Stimulated activated CD4-positive, alpha-beta T cell treated with anti-CD3 and anti-CD28 coated beads, Interleukin-15, amount 100 ng/mL, for 48 hours (primary cell): Measurements from ENCODE around the gene TCF12.

Source experiments
- DNase-seq, 2 donors: peaks; one replicate each; pipeline ENCODE4 v3.0.0-alpha.2; 2020; ENCODE audit warnings: low read depth in 2 of 2

TCF12 gene

GRCh38 chr15:57167821-57168395 lies 249.5 kb downstream of the TCF12 start:
- DNase-seq = no peak

DNA sequence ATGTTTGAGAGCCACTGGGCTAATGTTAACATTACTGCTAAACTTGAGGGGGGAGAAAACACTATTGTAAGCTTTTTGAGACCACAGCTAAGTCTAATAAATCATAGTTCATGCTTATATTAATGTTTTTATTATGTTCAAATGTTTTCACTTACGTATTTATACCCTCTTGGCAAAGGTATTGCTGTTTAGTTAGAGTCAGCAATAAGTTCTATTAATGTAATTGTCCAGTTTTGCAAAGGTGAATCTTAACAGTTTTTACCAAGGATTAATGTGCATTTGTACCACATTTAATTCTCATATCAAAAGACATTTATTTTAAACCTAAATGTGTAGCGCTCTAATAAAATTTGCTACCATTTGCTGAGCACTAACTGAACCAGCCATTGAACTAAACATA lies 251.2 kb downstream of the TCF12 start:
- no peak for DNase-seq

- no peak for DNase-seq
These were observed 253.0 kb downstream of the TCF12 start for GRCh38 chr15:57171426-57171825.

DNA sequence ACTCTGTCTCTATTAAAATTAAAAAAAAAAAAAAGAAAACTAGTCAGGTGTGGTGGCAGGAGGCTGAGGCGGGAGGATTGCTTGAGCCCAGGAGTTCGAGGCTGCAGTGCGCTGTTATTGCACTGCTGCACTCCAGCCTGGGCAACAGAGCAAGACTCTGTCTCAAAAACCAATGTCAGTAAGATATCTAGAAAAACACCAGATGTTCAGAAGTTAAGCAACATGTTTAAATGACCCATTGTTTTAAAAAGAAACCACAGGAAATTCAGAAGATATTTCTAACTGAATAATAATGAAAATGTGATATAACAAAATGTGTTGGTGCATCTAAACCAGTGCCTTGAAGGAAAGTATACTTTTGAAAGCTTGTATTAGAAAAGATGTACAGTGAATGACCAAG lies 254.5 kb downstream of the TCF12 start:
- DNase-seq = no peak

GRCh38 chr15:57183041-57183440 lies 264.6 kb downstream of the TCF12 start:
- no peak for DNase-seq

- DNase-seq = no peak
These were observed 265.3 kb downstream of the TCF12 start for GRCh38 chr15:57183614-57184344.

DNA sequence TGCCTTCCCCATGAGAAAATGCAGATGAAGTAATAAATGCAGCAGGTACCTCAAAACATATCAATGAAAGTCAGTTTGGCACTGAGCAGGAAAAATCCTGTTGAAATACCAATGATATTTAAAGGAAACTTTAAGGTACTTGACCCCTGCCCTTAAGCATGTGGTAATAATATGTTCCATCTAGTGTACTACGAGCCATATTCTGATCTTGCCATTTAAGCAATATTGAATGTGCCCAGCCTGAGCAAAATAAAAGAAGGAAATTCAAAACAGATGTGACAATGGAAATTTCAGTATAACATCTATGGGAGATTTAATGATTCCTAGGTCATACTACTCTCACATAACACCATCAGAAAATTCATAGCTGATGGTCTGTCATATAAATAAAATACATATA lies 266.1 kb downstream of the TCF12 start:
- DNase-seq = no peak

DNA sequence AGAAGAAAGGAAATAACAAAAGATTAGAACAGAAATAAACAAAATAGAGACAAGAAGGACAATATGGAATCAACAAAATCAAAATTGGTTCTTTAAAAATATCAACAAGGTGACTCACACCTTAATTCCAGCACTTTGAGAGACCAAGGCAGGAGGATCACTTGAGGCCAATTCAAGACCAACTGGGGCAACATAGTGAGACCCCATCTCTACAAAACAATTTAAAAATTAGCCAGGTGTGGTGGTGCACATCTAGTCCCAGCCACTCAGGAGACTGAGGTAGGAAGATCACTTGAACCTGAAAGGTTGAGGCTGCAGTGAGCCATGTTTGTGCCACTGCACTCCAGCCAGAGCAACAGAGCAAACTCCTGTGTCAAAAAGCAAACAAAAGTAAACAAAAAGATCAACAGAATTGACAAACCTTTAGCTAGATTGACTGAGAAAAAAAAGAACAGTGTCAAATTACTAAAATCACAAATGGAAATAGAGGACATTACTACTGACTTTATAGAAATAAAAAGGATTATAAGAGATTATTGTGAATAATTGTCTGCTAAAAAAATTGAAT lies 267.1 kb downstream of the TCF12 start:
- no peak for DNase-seq

GRCh38 chr15:57189466-57189865 lies 271.0 kb downstream of the TCF12 start:
- DNase-seq = no peak

DNA sequence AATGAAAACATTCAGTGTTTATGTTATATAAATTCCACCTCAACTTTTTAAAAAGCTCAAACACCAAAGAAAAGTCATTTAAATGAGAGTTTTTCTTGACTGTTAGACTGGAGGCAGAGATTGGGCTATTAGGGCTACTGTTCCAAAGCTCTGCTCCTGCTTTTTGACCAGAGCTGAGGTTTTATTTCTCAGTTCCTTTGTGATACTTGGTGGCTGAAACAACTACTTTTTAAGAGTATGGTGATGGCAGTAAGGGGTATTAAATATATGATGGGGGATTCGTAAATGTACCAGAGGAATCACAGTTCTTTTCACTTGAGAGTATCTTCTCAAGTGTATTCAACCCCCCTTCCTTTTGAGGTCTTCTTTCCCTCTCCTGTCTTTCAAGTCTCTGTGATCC lies 271.8 kb downstream of the TCF12 start:
- DNase-seq = no peak

GRCh38 chr15:57193161-57193560 lies 274.7 kb downstream of the TCF12 start:
- no peak for DNase-seq

DNA sequence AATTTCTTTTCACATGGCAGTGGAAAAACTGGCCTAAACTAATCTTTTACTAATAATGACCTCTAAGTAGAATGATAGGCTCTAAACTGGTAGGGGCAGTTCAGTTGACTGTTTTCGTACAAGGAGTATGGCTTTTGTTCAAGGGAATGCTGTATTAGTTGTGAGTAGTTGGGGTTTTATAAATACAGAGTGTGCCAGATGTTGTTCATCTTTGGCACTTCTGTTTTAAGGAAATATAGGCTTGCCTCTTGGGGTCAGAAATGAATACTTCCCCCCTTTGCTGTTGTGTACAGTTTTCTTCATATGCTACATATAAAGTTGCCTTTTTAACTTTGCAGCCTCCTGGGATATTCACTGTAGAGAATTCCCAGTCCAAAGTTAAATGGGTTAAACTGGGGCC lies 276.9 kb downstream of the TCF12 start:
- DNase-seq = no peak

- DNase-seq = no peak
These were observed 278.4 kb downstream of the TCF12 start for GRCh38 chr15:57196865-57197264.

GRCh38 chr15:57198131-57198530 lies 279.7 kb downstream of the TCF12 start:
- DNase-seq = no peak

DNA sequence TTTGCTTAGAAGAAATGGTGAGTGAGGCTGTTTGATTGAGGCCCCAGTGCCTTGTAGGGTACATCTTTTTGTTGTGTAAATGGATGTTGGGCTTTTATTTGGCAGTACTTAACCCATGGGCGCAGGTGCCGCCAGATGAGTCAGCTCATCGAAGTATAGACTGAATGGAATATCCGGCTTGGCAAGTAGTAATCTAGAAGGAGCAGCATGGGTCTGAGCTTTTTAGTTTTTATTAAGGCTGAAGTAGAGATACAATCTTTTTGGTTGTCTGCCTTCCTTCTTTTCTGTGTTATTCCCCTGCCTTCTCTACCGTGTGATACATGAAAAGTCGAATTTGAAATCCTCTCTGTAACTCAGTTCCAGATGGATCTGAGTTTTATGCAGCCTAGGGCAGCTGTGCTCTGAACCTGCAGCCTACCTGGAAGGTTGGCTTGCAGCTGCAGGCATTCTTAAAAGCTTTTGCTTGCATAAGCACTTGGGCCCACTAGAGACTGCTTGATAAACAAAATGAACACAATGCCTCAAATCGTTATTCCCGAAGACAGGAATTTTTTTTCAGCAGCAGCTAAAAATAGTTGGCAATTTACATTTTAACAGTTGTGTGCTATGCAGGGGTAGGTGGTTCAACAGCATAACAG lies 280.3 kb downstream of the TCF12 start:
- DNase-seq = no peak

DNA sequence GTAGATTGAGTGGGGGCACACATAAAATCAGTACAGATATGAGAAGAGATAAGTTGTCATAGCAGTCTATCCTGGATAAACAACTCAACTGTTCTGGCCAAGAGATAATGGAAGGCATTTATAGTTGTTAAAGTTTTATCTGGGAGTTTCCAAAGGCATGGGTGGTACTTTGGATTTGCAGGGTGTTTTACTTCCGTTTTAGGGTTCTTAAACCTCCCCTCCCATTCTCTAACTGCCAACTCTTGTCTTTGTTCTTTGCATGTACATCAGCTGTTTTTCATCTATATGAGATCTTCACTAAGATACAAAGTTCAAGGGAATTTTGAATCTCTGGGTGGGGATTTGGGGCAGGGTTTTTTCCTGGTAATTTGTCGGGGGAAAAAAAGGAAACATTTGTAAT lies 283.1 kb downstream of the TCF12 start:
- DNase-seq = no peak

GRCh38 chr15:57203906-57204305 lies 285.5 kb downstream of the TCF12 start:
- no peak for DNase-seq

- no peak for DNase-seq
These were observed 286.8 kb downstream of the TCF12 start for GRCh38 chr15:57205027-57205855.

DNA sequence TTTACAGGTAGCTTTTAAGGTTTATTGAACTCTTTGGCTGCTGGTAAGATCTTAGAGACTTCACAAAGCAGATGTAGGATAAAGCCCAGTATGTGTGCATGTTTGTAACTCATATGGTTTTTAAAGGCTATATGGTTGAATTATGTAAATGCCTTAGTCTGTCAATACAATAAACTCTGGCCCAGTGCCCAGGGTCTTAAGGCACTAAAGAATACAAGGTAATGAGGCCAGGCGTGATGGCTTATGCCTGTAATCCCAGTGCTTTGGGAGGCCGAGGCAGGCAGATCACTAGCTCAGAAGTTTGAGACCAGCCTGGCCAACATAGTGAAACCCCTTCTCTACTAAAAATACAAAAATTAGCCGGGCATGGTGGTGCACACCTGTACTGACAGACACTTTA lies 287.6 kb downstream of the TCF12 start:
- no peak for DNase-seq

- DNase-seq = no peak
These were observed 295.4 kb downstream of the TCF12 start for GRCh38 chr15:57213862-57214261.

- no peak for DNase-seq
These were observed 296.9 kb downstream of the TCF12 start for GRCh38 chr15:57215326-57215725.

GRCh38 chr15:57215881-57216280 lies 297.4 kb downstream of the TCF12 start:
- DNase-seq = no peak
